GM18526 (cell line): ENCODE data around the gene ZBTB46.

Source experiments
- POLR2A ChIP-seq: IDR thresholded peaks from 3 replicates; pipeline ENCODE4 v1.6.1; 2011; ENCODE audit not compliant: insufficient read length; ENCODE audit errors: extremely low read depth

The ZBTB46 gene

GRCh38 chr20:63846128-63846771, 15.2 kb upstream of the ZBTB46 start:
- TF ChIP-seq POLR2A, result no peak

- no peak for TF ChIP-seq POLR2A
These were observed 13.5 kb upstream of the ZBTB46 start for GRCh38 chr20:63844511-63844991.

GRCh38 chr20:63843778-63844177, 12.7 kb upstream of the ZBTB46 start:
- TF ChIP-seq POLR2A, result no peak

- no peak for TF ChIP-seq POLR2A
These were observed 12.2 kb upstream of the ZBTB46 start for GRCh38 chr20:63843222-63843621.

GRCh38 chr20:63842258-63842657, 11.2 kb upstream of the ZBTB46 start:
- TF ChIP-seq POLR2A, result no peak

- no peak for TF ChIP-seq POLR2A
These were observed 9.4 kb upstream of the ZBTB46 start for GRCh38 chr20:63840405-63840828.

GRCh38 chr20:63839620-63840019, 8.6 kb upstream of the ZBTB46 start:
- TF ChIP-seq POLR2A, result no peak

GRCh38 chr20:63837479-63837878, 6.4 kb upstream of the ZBTB46 start:
- TF ChIP-seq POLR2A, result no peak

- TF ChIP-seq POLR2A, result no peak
These were observed 5.6 kb upstream of the ZBTB46 start for GRCh38 chr20:63836458-63837344.

- TF ChIP-seq POLR2A, result no peak
These were observed 4.2 kb upstream of the ZBTB46 start for GRCh38 chr20:63835021-63835858.

- TF ChIP-seq POLR2A, result no peak
These were observed 3.4 kb upstream of the ZBTB46 start for GRCh38 chr20:63834491-63834880.

GRCh38 chr20:63833776-63834490, 2.9 kb upstream of the ZBTB46 start:
- no peak for TF ChIP-seq POLR2A

- TF ChIP-seq POLR2A, result no peak
These were observed 1.1 kb upstream of the ZBTB46 start for GRCh38 chr20:63831993-63832686.

- no peak for TF ChIP-seq POLR2A
These were observed 555 bp upstream of the ZBTB46 start for GRCh38 chr20:63831646-63831992.
